GM19467 (cell line): ENCODE measurements around the gene CASP6.
"Not testable (repeated sequence)": the region's sequence is repeated elsewhere in the genome, so short reads cannot be mapped to it uniquely, and the experiment has no call there.

Experiments used
- ATAC-seq: cut with Tn5 transposase; IDR thresholded peaks from one replicate; pipeline ENCODE4 v1.9.1; 2021; ENCODE audit warnings: mild to moderate bottlenecking, moderate library complexity; ENCODE audit not compliant: unreplicated experiment

Gene CASP6

DNA sequence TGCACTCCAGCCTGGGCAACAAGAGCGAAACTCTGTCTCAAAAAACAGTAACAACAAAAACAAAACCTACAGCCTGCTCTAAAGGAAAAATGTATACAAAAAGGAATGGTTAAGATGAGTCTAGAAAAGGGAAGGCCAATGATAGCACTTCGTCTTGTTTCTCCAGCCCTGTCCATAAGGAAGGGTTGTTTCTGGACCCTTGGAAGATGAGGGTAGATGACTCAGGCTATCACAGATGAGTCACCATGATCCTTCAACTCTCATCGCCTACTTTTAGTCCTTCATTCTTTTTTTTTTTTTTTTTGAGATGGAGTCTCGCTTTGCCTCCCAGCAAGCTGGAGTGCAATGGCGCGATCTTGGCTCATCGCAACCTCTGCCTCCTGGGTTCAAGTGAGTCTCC is 17.8 kb upstream of the CASP6 start:
- no peak for ATAC-seq

DNA sequence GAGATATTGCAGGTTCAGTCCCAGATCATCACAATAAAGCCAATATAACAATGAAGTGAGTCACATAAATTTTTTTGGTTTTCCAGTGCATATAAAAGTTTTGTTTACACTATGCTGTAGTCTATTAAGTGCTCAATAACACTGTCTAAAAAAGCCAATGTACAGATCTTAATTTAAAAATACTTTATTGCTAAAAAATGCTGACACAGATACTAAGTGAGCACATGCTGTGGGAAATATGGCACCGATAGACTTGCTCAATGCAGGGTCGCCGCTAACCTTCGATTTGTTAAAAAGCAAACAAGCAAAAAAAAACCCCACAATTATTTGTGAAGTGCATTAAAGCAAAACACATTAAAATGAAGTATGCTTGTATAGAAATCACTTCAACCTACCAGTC is 16.4 kb upstream of the CASP6 start:
- ATAC-seq: no peak

- no peak for ATAC-seq
These were observed 15.5 kb upstream of the CASP6 start for GRCh38 chr4:109718759-109719158.

GRCh38 chr4:109713500-109713899 is 10.3 kb upstream of the CASP6 start:
- ATAC-seq: no peak

DNA sequence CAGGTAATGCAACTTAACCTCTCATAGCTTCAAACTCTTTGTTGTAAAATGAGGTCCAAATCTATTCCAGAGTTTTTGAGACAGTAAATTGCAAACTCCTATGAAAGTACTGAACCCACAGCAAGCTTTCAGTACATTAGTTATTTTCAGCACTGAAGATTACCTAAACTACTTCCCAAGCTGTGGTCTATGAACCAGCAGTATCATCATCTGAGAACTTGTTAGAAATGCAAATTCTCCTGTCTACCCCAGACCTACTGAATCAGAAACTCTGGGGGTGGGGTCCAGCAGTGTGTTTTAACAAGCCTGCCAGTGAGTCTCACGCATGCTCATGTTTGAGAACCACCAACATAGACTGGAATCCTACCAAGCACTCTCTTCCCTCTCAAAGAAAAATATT is 5.7 kb upstream of the CASP6 start:
- no peak for ATAC-seq

DNA sequence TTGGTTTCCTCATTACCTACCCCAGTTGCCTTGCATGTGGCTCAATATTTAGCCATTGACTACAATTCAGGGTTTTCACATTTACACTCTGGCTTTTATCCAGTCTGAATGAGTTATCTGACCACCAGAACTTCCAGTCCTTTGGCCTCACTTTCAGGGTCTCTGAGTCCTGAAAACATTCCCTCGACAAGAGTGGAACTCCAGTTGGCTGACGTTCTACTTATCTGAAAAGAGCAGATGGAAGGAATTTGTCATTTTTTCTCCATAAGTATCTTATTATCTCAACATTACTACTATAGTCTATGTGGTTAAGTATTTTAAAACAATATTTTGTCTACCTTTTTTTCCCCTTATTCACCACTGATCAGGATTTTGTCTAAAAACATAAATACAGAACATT is 5.2 kb upstream of the CASP6 start:
- no peak for ATAC-seq

DNA sequence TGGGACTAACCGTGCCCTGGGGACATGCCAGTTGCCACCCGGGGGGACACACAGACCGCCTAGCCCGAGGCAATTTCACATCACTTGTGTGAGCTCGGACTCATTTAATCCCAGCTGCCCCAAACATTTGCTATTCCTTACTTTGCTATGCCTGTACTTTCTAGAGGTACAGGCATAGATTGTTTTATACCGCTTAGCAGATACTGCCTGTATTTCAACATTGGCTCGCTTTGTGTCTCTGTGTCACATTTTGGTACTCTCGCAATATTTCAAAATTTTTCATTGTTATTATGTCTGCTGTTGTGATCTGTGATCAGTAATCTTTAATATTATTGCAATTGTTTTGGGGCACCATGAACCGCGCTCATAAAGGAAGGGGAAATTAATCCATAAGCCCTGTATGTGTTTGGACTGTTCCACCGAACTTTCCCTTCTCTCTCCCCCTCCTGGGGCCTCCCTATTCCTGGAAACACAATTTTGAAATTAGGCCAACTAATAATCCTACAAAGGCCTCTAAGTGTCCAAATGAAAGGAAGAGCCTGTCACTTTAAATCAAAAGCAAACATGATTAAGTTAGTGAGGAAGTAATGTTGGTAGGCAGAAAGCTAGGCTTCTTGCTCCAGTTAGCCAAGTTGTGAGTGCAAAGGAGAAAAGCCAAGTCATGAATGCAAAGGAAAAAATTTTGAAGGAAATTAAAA is 568 bp upstream of the CASP6 start:
- ATAC-seq: no peak

GRCh38 chr4:109701566-109702410 is 1.5 kb downstream of the CASP6 start:
- no peak for ATAC-seq

GRCh38 chr4:109699553-109700225 is 3.6 kb downstream of the CASP6 start:
- ATAC-seq: no peak

DNA sequence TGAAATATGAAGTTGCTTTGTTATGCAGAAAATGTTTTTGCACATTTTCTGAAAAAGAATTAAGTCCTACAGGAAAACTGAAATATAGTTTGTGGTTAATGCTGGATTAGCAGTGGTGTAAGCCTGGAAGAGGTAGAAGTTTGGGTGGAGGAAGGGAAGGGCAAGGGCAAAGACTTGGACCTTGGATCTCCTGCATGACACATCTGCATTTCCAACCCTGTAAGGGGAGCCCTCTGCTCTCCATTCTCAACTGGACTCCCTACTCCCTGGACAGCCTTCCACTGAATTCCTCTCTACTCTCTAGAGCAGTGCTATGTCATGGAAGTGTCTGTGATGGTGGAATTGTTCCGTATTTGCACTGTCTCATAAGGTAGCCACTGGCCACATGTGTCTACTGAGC is 4.6 kb downstream of the CASP6 start:
- ATAC-seq: no peak

GRCh38 chr4:109691411-109691920 is 11.8 kb downstream of the CASP6 start:
- no peak for ATAC-seq

DNA sequence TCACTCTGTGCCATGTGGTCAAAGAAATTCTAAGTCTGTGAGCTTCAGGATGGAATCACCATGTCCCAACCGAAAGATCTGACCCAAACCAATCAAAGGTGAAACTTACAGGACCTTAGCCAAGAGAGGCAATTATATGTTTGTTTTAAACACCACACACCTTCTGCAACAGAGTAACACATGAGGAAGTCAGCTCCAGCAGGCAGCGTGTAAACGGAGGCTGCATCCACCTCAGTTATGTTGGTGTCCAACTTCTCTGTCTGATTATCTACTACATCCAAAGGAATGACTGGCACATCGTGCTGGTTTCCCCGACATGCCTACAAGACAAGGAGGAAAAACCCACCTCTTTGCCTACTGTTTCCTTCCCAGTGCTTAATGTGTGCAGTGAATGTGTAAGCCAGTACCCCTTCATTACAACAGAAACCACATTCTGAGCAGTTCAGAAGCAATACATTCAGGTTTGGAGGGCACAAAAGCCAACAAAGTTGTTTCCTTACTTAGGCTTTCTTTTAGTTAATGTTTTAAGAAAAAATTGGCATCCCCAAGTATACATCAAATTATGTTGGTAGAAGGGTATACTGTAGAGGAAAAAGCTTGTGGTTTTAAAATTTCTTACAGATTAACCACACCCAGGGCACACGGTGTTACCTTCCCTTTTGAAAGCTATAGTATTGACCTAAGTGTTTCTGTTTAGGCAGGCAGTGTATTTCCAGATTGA is 12.4 kb downstream of the CASP6 start:
- ATAC-seq: peak; percentile 90

- no peak for ATAC-seq
These were observed 18.5 kb downstream of the CASP6 start for GRCh38 chr4:109684727-109685126.

- ATAC-seq: no peak
These were observed 19.5 kb downstream of the CASP6 start for GRCh38 chr4:109683621-109684253.

- ATAC-seq: no peak
These were observed 20.4 kb downstream of the CASP6 start for GRCh38 chr4:109682875-109683274.

DNA sequence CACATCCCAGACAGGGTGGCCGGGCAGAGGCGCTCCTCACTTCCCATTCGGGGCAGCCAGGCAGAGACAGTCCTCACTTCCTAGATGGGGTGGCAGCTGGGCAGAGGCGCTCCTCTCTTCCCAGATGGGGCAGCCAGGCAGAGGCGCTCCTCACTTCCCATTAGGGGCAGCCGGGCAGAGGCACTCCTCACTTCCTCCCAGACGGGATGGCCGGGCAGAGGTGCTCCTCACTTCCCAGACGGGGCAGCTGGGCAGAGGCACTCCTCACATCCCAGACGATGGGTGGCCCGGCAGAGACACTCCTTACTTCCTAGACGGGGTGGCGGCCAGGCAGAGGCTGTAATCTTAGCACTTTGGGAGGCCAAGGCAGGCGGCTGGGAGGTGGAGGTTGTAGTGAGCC is 24.3 kb downstream of the CASP6 start:
- not testable (repeated sequence) for ATAC-seq

DNA sequence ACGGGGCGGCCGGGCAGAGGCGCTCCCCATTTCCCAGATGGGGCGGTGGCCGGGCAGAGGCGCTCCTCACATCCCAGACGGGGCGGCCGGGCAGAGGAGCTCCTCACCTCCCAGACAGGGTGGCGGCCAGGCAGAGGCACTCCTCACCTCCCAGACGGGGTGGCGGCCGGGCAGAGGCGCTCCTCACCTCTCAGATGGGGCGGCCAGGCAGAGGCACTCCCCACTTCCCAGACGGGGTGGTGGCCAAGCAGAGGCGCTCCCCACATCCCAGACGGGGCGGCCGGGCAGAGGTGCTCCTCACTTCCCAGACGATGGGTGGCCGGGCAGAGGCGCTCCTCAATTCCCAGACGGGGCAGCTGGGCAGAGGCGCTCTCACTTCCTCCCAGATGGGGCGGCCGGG is 24.8 kb downstream of the CASP6 start:
- not testable (repeated sequence) for ATAC-seq

GRCh38 chr4:109676886-109677285 is 26.4 kb downstream of the CASP6 start:
- no peak for ATAC-seq

- ATAC-seq: no peak
These were observed 27.4 kb downstream of the CASP6 start for GRCh38 chr4:109675843-109676242.

GRCh38 chr4:109675181-109675580 is 28.1 kb downstream of the CASP6 start:
- no peak for ATAC-seq
